ENCODE measurements around the gene COL25A1.

GRCh38 chr4:109166586-109166985, 135.9 kb downstream of the COL25A1 start:
- TF ChIP-seq CTCF (IDR thresholded peaks at IDR 0.05) (no peak), POLR2A (IDR thresholded peaks at IDR 0.05) (no peak), POLR2AphosphoS5 (IDR thresholded peaks at IDR 0.05) (no peak)
